ENCODE measurements around the gene RAP1B. TPM values are rescaled to one million over a fixed set of nuclear protein-coding genes. Genes with fewer than 3 reads are reported as not detected.

The RAP1B gene
- 100 to 1,000 TPM; 106 to 271 (median 130) TPM for polyA plus RNA-seq
- long read RNA-seq, donor 1, full-length matches to known transcripts, result 86 of 183 reads
- long read RNA-seq, donor 1, partial matches to known transcripts, result 97 of 183 reads
- long read RNA-seq, donor 1, other reads (novel, unspliced or antisense), result 0 of 183 reads
- long read RNA-seq, donor 2, full-length matches to known transcripts, result 31 of 31 reads
- long read RNA-seq, donor 2, partial matches to known transcripts, result 0 of 31 reads
- long read RNA-seq, donor 2, other reads (novel, unspliced or antisense), result 0 of 31 reads
- long read RNA-seq, donor 3, full-length matches to known transcripts, result 25 of 33 reads
- long read RNA-seq, donor 3, partial matches to known transcripts, result 8 of 33 reads
- long read RNA-seq, donor 3, other reads (novel, unspliced or antisense), result 0 of 33 reads
- long read RNA-seq, donor 4, partial matches to known transcripts, result 0 of 1 reads
- long read RNA-seq, donor 4, other reads (novel, unspliced or antisense), result 0 of 1 reads
- long read RNA-seq, donor 5, full-length matches to known transcripts, result 11 of 11 reads
- long read RNA-seq, donor 5, partial matches to known transcripts, result 0 of 11 reads
- long read RNA-seq, donor 5, other reads (novel, unspliced or antisense), result 0 of 11 reads
- long read RNA-seq, donor 6, full-length matches to known transcripts, result 33 of 33 reads
- long read RNA-seq, donor 6, partial matches to known transcripts, result 0 of 33 reads
- long read RNA-seq, donor 6, other reads (novel, unspliced or antisense), result 0 of 33 reads
- long read RNA-seq, donor 7, result 0 reads
- long read RNA-seq, donor 8, full-length matches to known transcripts, result 5 of 5 reads
- long read RNA-seq, donor 8, partial matches to known transcripts, result 0 of 5 reads
- long read RNA-seq, donor 8, other reads (novel, unspliced or antisense), result 0 of 5 reads
- long read RNA-seq, donor 9, full-length matches to known transcripts, result 5 of 5 reads
- long read RNA-seq, donor 9, partial matches to known transcripts, result 0 of 5 reads
- long read RNA-seq, donor 9, other reads (novel, unspliced or antisense), result 0 of 5 reads
- long read RNA-seq, donor 10, full-length matches to known transcripts, result 46 of 63 reads
- long read RNA-seq, donor 10, partial matches to known transcripts, result 17 of 63 reads
- long read RNA-seq, donor 10, other reads (novel, unspliced or antisense), result 0 of 63 reads

- Histone ChIP-seq H3K4me3 (ENCODE audit: low read depth in 1 of 3, low read length in 3 of 3) (peak within 1 kb of the TSS; percentile 80 to 100 (median 93)), H3K27ac (ENCODE audit: low read depth in 1 of 3, low read length in 2 of 3) (peak within 1 kb of the TSS; percentile 95 to 100 (median 99)), H3K9me3 (ENCODE audit: control insufficient read depth in 2 of 2, insufficient read depth in 1 of 2, low read depth in 1 of 2, low read length in 1 of 2) (no peaks in the 10 kb centered on the region), H3K27me3 (ENCODE audit: control insufficient read depth in 3 of 3, insufficient read depth in 3 of 3, low read length in 3 of 3) (no peaks in the 10 kb centered on the region), H3K4me1 (ENCODE audit: control insufficient read depth in 3 of 3, insufficient read depth in 2 of 3, low read depth in 1 of 3, low read length in 2 of 3) (peaks cover 3 to 10% (median 6%) of the 10 kb centered on the region in 3 donors), H3K36me3 (ENCODE audit: control insufficient read depth in 3 of 3, insufficient read depth in 2 of 3, low read depth in 1 of 3, low read length in 3 of 3) (peaks cover 0 to 8% (median 0%) of the 10 kb centered on the region in 3 donors)
- DNase-seq (peak; percentile 91 to 93), FAIRE-seq (no peak)
- 0 to 1% (median 0%) methylated on average over 49 to 84 of the region's 84 CpGs for WGBS, 3 donors
These were observed at the start of gene RAP1B for GRCh38 chr12:68610370-68611093. Gene RAP1B, plus strand, starts transcription at chr12:68610899. Its CDS starts 37,826 bp downstream, at chr12:68648725.

DNA sequence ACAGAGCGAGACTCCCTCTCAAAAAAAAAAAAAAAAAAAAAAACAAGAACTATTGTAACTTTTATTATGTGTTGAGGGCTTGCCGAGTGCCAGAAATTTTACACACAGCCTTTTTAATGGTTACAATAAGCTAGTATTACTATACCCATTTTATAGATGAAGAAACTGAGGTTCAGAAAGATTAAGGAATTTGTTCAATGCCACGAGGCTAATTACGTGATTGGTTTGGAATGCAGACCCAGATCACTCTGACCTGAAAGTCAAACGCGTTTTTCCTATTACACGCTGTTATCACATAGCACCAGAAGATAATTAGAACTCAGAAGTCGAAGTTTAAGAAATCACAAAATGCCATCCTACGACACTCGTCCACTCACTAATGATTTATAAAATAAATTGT, 48.9 kb upstream of the RAP1B start:
- DNase-seq (no peak), FAIRE-seq (no peak)
- Histone ChIP-seq H3K4me1 (ENCODE audit: control insufficient read depth in 3 of 3, insufficient read depth in 2 of 3, low read depth in 1 of 3, low read length in 2 of 3) (no peaks in the 10 kb centered on the region), H3K36me3 (ENCODE audit: control insufficient read depth in 3 of 3, insufficient read depth in 2 of 3, low read depth in 1 of 3, low read length in 3 of 3) (no peaks in the 10 kb centered on the region), H3K27me3 (ENCODE audit: control insufficient read depth in 3 of 3, insufficient read depth in 3 of 3, low read length in 3 of 3) (no peaks in the 10 kb centered on the region), H3K27ac (ENCODE audit: low read depth in 1 of 3, low read length in 2 of 3) (no peak overlapping the region), H3K9me3 (ENCODE audit: control insufficient read depth in 2 of 2, insufficient read depth in 1 of 2, low read depth in 1 of 2, low read length in 1 of 2) (no peaks in the 10 kb centered on the region), H3K4me3 (ENCODE audit: low read depth in 1 of 3, low read length in 3 of 3) (no peak overlapping the region)
- 53 to 73% (median 60%) methylated on average over 10 of the region's 10 CpGs for WGBS, 3 donors

- DNase-seq (no peak), FAIRE-seq (no peak)
- H3K36me3 ChIP-seq (ENCODE audit: control insufficient read depth in 3 of 3, insufficient read depth in 2 of 3, low read depth in 1 of 3, low read length in 3 of 3), result no peaks in the 10 kb centered on the region
- H3K4me3 ChIP-seq (ENCODE audit: low read depth in 1 of 3, low read length in 3 of 3), result no peak overlapping the region
- H3K9me3 ChIP-seq (ENCODE audit: control insufficient read depth in 2 of 2, insufficient read depth in 1 of 2, low read depth in 1 of 2, low read length in 1 of 2), result no peaks in the 10 kb centered on the region
- H3K27ac ChIP-seq (ENCODE audit: low read depth in 1 of 3, low read length in 2 of 3), result no peak overlapping the region
- 64 to 78% (median 73%) methylated on average over 1 of the region's 1 CpG for WGBS, 3 donors
- H3K4me1 ChIP-seq (ENCODE audit: control insufficient read depth in 3 of 3, insufficient read depth in 2 of 3, low read depth in 1 of 3, low read length in 2 of 3), result no peaks in the 10 kb centered on the region
- no peaks in the 10 kb centered on the region for H3K27me3 ChIP-seq (ENCODE audit: control insufficient read depth in 3 of 3, insufficient read depth in 3 of 3, low read length in 3 of 3)
These were observed 46.5 kb upstream of the RAP1B start for GRCh38 chr12:68564166-68564565.

DNA sequence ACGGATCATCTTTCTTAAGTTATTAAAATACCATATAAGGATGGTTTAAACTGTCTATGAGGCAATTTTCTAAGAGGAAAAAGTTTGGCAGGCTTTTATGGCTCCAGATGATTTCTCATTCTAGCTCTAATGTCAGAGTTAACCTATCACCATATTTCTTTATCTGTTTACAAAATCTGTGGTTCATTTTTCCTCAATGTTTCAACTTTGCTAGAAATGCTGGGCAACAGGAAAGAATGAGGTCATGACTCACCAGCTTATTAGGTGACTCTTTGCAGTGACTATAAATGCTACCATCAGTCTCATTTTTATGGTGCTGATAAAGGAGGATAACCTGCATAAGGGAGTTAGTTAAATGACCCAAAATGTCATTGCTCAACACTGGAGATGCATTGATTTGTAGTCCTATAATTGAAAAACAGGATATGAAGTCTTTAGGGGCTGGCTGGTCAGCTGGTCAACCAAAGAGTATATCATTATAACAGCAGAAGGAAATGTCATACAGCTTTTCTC, 45.3 kb upstream of the RAP1B start:
- Histone ChIP-seq H3K27ac (ENCODE audit: low read depth in 1 of 3, low read length in 2 of 3) (no peak overlapping the region), H3K4me3 (ENCODE audit: low read depth in 1 of 3, low read length in 3 of 3) (no peak overlapping the region), H3K4me1 (ENCODE audit: control insufficient read depth in 3 of 3, insufficient read depth in 2 of 3, low read depth in 1 of 3, low read length in 2 of 3) (no peaks in the 10 kb centered on the region), H3K36me3 (ENCODE audit: control insufficient read depth in 3 of 3, insufficient read depth in 2 of 3, low read depth in 1 of 3, low read length in 3 of 3) (no peaks in the 10 kb centered on the region), H3K9me3 (ENCODE audit: control insufficient read depth in 2 of 2, insufficient read depth in 1 of 2, low read depth in 1 of 2, low read length in 1 of 2) (no peaks in the 10 kb centered on the region), H3K27me3 (ENCODE audit: control insufficient read depth in 3 of 3, insufficient read depth in 3 of 3, low read length in 3 of 3) (no peaks in the 10 kb centered on the region)
- 43 to 55% (median 50%) methylated on average over 1 of the region's 1 CpG for WGBS, 3 donors
- no peak for FAIRE-seq
- DNase-seq, result peak; percentile 12 to 26

- no peak overlapping the region for H3K27ac ChIP-seq (ENCODE audit: low read depth in 1 of 3, low read length in 2 of 3)
- no peaks in the 10 kb centered on the region for H3K36me3 ChIP-seq (ENCODE audit: control insufficient read depth in 3 of 3, insufficient read depth in 2 of 3, low read depth in 1 of 3, low read length in 3 of 3)
- H3K9me3 ChIP-seq (ENCODE audit: control insufficient read depth in 2 of 2, insufficient read depth in 1 of 2, low read depth in 1 of 2, low read length in 1 of 2), result no peaks in the 10 kb centered on the region
- no peaks in the 10 kb centered on the region for H3K27me3 ChIP-seq (ENCODE audit: control insufficient read depth in 3 of 3, insufficient read depth in 3 of 3, low read length in 3 of 3)
- no peak for DNase-seq
- WGBS, 3 donors, result 79 to 94% (median 87%) methylated on average over 3 of the region's 3 CpGs
- no peak overlapping the region for H3K4me3 ChIP-seq (ENCODE audit: low read depth in 1 of 3, low read length in 3 of 3)
- H3K4me1 ChIP-seq (ENCODE audit: control insufficient read depth in 3 of 3, insufficient read depth in 2 of 3, low read depth in 1 of 3, low read length in 2 of 3), result no peaks in the 10 kb centered on the region
- FAIRE-seq, result no peak
These were observed 41.7 kb upstream of the RAP1B start for GRCh38 chr12:68568922-68569569.

- H3K4me3 ChIP-seq (ENCODE audit: low read depth in 1 of 3, low read length in 3 of 3), result no peak overlapping the region
- 71 to 87% (median 83%) methylated on average over 2 of the region's 2 CpGs for WGBS, 3 donors
- no peaks in the 10 kb centered on the region for H3K4me1 ChIP-seq (ENCODE audit: control insufficient read depth in 3 of 3, insufficient read depth in 2 of 3, low read depth in 1 of 3, low read length in 2 of 3)
- FAIRE-seq (no peak), DNase-seq (no peak)
- no peaks in the 10 kb centered on the region for H3K9me3 ChIP-seq (ENCODE audit: control insufficient read depth in 2 of 2, insufficient read depth in 1 of 2, low read depth in 1 of 2, low read length in 1 of 2)
- peaks cover 0 to 4% (median 0%) of the 10 kb centered on the region in 3 donors for H3K27me3 ChIP-seq (ENCODE audit: control insufficient read depth in 3 of 3, insufficient read depth in 3 of 3, low read length in 3 of 3)
- H3K36me3 ChIP-seq (ENCODE audit: control insufficient read depth in 3 of 3, insufficient read depth in 2 of 3, low read depth in 1 of 3, low read length in 3 of 3), result no peaks in the 10 kb centered on the region
- H3K27ac ChIP-seq (ENCODE audit: low read depth in 1 of 3, low read length in 2 of 3), result no peak overlapping the region
These were observed 38.0 kb upstream of the RAP1B start for GRCh38 chr12:68572661-68573060.

DNA sequence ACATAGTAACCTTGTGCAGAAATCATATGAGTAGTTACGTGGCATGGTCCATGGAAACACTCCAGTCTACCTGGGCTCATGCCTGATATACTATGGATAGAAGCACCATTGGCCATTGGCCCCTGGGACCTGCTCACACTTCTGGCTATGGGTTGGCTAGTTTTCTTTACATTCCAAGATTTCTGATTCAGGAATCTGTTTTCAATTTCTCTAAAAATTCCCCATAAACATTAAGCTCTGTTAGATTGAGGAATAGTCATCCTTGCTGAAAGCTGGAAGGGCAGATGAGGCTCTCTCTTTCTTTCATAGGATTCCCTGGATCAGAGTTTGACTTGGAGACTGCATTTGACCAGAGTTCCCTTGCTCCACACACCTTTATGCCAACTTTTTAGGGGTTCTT, 37.3 kb upstream of the RAP1B start:
- DNase-seq (no peak), FAIRE-seq (no peak)
- H3K36me3 ChIP-seq (ENCODE audit: control insufficient read depth in 3 of 3, insufficient read depth in 2 of 3, low read depth in 1 of 3, low read length in 3 of 3), result no peaks in the 10 kb centered on the region
- no peak overlapping the region for H3K4me3 ChIP-seq (ENCODE audit: low read depth in 1 of 3, low read length in 3 of 3)
- H3K27ac ChIP-seq (ENCODE audit: low read depth in 1 of 3, low read length in 2 of 3), result no peak overlapping the region
- H3K9me3 ChIP-seq (ENCODE audit: control insufficient read depth in 2 of 2, insufficient read depth in 1 of 2, low read depth in 1 of 2, low read length in 1 of 2), result no peaks in the 10 kb centered on the region
- H3K4me1 ChIP-seq (ENCODE audit: control insufficient read depth in 3 of 3, insufficient read depth in 2 of 3, low read depth in 1 of 3, low read length in 2 of 3), result no peaks in the 10 kb centered on the region
- H3K27me3 ChIP-seq (ENCODE audit: control insufficient read depth in 3 of 3, insufficient read depth in 3 of 3, low read length in 3 of 3), result peaks cover 0 to 4% (median 0%) of the 10 kb centered on the region in 3 donors
- WGBS, 3 donors, result 92 to 98% (median 97%) methylated on average over 1 of the region's 1 CpG

Measured in small intestine (tissue), 16 donors.